Testis (tissue), 3 donors: ENCODE data around the gene S100A9. TPM values are rescaled to one million over a fixed set of nuclear protein-coding genes. Genes with fewer than 3 reads are reported as not detected.

Experiments
- DNase-seq: peaks from one replicate; pipeline ENCODE4 v3.0.0-alpha.2; 2019
- H3K27ac ChIP-seq, 2 donors: fragments of 200-600 bp; sonication (generic); one replicate each; pipeline ENCODE4 v1.5.1; 2019
- H3K27me3 ChIP-seq: fragments of 200-600 bp; sonication (generic); one replicate; pipeline ENCODE4 v1.5.1; 2019
- H3K36me3 ChIP-seq: fragments of 200-600 bp; sonication (generic); one replicate; pipeline ENCODE4 v1.5.1; 2017; ENCODE audit warnings: low read depth; ENCODE audit errors: missing control alignments
- H3K4me1 ChIP-seq: fragments of 200-600 bp; sonication (generic); one replicate; pipeline ENCODE4 v1.5.1; 2019
- H3K4me3 ChIP-seq, 2 donors: fragments of 200-600 bp; sonication (generic); one replicate each; pipeline ENCODE4 v1.5.1; 2017 to 2019
- H3K9me3 ChIP-seq: fragments of 200-600 bp; sonication (generic); one replicate; pipeline ENCODE4 v1.5.1; 2017
- CTCF ChIP-seq, 3 experiments: fragments of 450-650 bp in 2 of 3; fragments of 200-600 bp in 1 of 3; sonication (generic) in 1 of 3; IDR thresholded peaks; one replicate each; pipeline ENCODE4 v1.5.1; 2016 to 2019; ENCODE audit warnings: antibody characterized with exemption in 3 of 3, mild to moderate bottlenecking in 2 of 3, moderate library complexity in 1 of 3
- POLR2A ChIP-seq: fragments of 450-650 bp; IDR thresholded peaks from one replicate; pipeline ENCODE4 v1.6.1; 2017; ENCODE audit warnings: antibody characterized with exemption, mild to moderate bottlenecking, moderate library complexity
- WGBS, 2 donors: methylation state at CpG; one replicate each; pipeline ENCODE4 v1.1.5; 2018; 5-methylcytosine and 5-hydroxymethylcytosine counted together
- intact Hi-C: fragments of 100-400 bp; cut with DNase I; formaldehyde crosslinking; loops from one replicate; pipeline ENCODE4 v1.15.1; 2023; ENCODE audit warnings: low total_unique reads
- polyA plus RNA-seq: library from polyadenylated mRNA; stranded (reverse); fragments of 350-450 nt; fragmentation: Illumina TruSeq; extraction: RNeasy Lipid Tissue Mini Kit (QIAGEN cat#74804); gene quantifications from one replicate; pipeline ENCODE4 v1.2.3, GENCODE V29; 2014; ENCODE audit warnings: low read depth, low replicate concordance; ENCODE audit not compliant: insufficient read depth
- total RNA-seq, 2 donors: library from RNA; depleted of rRNA; stranded (reverse); fragments of >200 nt; gene quantifications; one replicate each; pipeline ENCODE4 v1.2.3, GENCODE V29; 2016

Gene S100A9
- total and polyA plus RNA-seq, 3 donors from 2014 or later, result 4.6 to 36.6 (median 10.7) TPM

GRCh38 chr1:153352523-153352922, 5.1 kb upstream of the S100A9 start:
- intact Hi-C loops, result loop anchor here (10.0 kb wide), 1 partner anchor 142 kb away; no protein-coding TSS in a partner anchor
- TF ChIP-seq POLR2A (no peak), CTCF (IDR thresholded peaks at IDR 0.05) (peak; percentile 61 to 91 (median 84))
- WGBS, 2 donors, result 12% methylated on average over 4 of the region's 4 CpGs
- DNase-seq, result peak; percentile 81
- Histone ChIP-seq H3K27ac (no peak overlapping the region), H3K4me1 (no peaks in the 10 kb centered on the region), H3K4me3 (no peak overlapping the region), H3K27me3 (no peaks in the 10 kb centered on the region), H3K36me3 (no peaks in the 10 kb centered on the region), H3K9me3 (no peaks in the 10 kb centered on the region)

- H3K27ac ChIP-seq, result no peak overlapping the region
- H3K27me3 ChIP-seq, result no peaks in the 10 kb centered on the region
- TF ChIP-seq CTCF (IDR thresholded peaks at IDR 0.05) (no peak), POLR2A (no peak)
- intact Hi-C loops, result loop anchor here (10.0 kb wide), 1 partner anchor 141 kb away; no protein-coding TSS in a partner anchor
- no peaks in the 10 kb centered on the region for H3K4me1 ChIP-seq
- no peaks in the 10 kb centered on the region for H3K9me3 ChIP-seq
- peak; percentile 20 for DNase-seq
- WGBS, 2 donors, result 73 to 79% methylated on average over 7 of the region's 7 CpGs
- H3K36me3 ChIP-seq, result no peaks in the 10 kb centered on the region
- H3K4me3 ChIP-seq, result no peak overlapping the region
These were observed 4.3 kb upstream of the S100A9 start for GRCh38 chr1:153353226-153353947.

- Histone ChIP-seq H3K4me3 (no peak overlapping the region), H3K27ac (no peak overlapping the region), H3K9me3 (no peaks in the 10 kb centered on the region), H3K4me1 (no peaks in the 10 kb centered on the region), H3K27me3 (no peaks in the 10 kb centered on the region), H3K36me3 (no peaks in the 10 kb centered on the region)
- TF ChIP-seq POLR2A (no peak), CTCF (IDR thresholded peaks at IDR 0.05) (no peak)
- intact Hi-C loops, result loop anchor here (10.0 kb wide), 1 partner anchor 140 kb away; no protein-coding TSS in a partner anchor
- DNase-seq, result no peak
- WGBS, 2 donors, result 83 to 87% methylated on average over 7 to 8 of the region's 8 CpGs
These were observed 3.0 kb upstream of the S100A9 start for GRCh38 chr1:153354515-153355193.

- WGBS, 2 donors, result 64 to 69% methylated on average over 10 of the region's 10 CpGs
- DNase-seq, result peak; percentile 60
These were observed 2.1 kb upstream of the S100A9 start for GRCh38 chr1:153355445-153356071.

More at GRCh38 chr1:153355445-153356071, 2.1 kb upstream of the S100A9 start:
- H3K9me3 ChIP-seq, result no peaks in the 10 kb centered on the region
- TF ChIP-seq CTCF (IDR thresholded peaks at IDR 0.05) (peak in 1 of 3 experiments; percentile 13), POLR2A (no peak)
- intact Hi-C loops, result loop anchor here (10.0 kb wide), 1 partner anchor 139 kb away; no protein-coding TSS in a partner anchor
- H3K27me3 ChIP-seq, result no peaks in the 10 kb centered on the region
- H3K27ac ChIP-seq, result no peak overlapping the region
- H3K36me3 ChIP-seq, result no peaks in the 10 kb centered on the region
- no peak overlapping the region for H3K4me3 ChIP-seq
- no peaks in the 10 kb centered on the region for H3K4me1 ChIP-seq
